OCI-LY1 (cell line): Measurements from ENCODE around the gene TRIM7.

Experiments
- H2AFZ ChIP-seq: fragments of 200-600 bp; sonication (generic), shearing (Covaris generic); 2 replicates; pipeline ENCODE4 v1.6.0; 2014; ENCODE audit warnings: antibody characterized with exemption, mild to moderate bottlenecking, low read length
- H3F3A ChIP-seq: fragments of 200-600 bp; sonication (generic), shearing (Covaris generic); 2 replicates; pipeline ENCODE4 v1.6.0; 2014; ENCODE audit warnings: mild to moderate bottlenecking, antibody characterized with exemption, low read length, moderate library complexity; ENCODE audit not compliant: insufficient read depth
- H3K27ac ChIP-seq: fragments of 200-600 bp; sonication (generic); 2 replicates; pipeline ENCODE4 v1.5.1; 2014; ENCODE audit warnings: low read length, mixed run types, mild to moderate bottlenecking, low read depth; ENCODE audit not compliant: poor library complexity, severe bottlenecking
- H3K27me3 ChIP-seq: fragments of 200-600 bp; sonication (generic); 2 replicates; pipeline ENCODE4 v1.6.0; 2014; ENCODE audit warnings: antibody characterized with exemption, mild to moderate bottlenecking, low read length, moderate library complexity; ENCODE audit not compliant: insufficient read depth
- H3K36me3 ChIP-seq: fragments of 200-600 bp; sonication (generic); 2 replicates; pipeline ENCODE4 v1.6.1; 2014; ENCODE audit warnings: mild to moderate bottlenecking, antibody characterized with exemption, low read length, moderate library complexity, mixed read lengths; ENCODE audit not compliant: insufficient read depth
- H3K4me1 ChIP-seq: fragments of 200-600 bp; sonication (generic); 2 replicates; pipeline ENCODE4 v1.5.1; 2014; ENCODE audit warnings: mild to moderate bottlenecking, low read length, moderate library complexity; ENCODE audit not compliant: insufficient read depth, severe bottlenecking
- H3K4me2 ChIP-seq: fragments of 200-600 bp; sonication (generic), shearing (Covaris generic); 2 replicates; pipeline ENCODE4 v1.6.1; 2014; ENCODE audit warnings: low read length
- H3K4me3 ChIP-seq: fragments of 200-600 bp; sonication (generic); 2 replicates; pipeline ENCODE4 v1.5.1; 2014; ENCODE audit warnings: low read length, low read depth, mild to moderate bottlenecking, mixed read lengths; ENCODE audit not compliant: poor library complexity, severe bottlenecking
- H3K79me2 ChIP-seq: fragments of 200-600 bp; shearing (Covaris generic); 2 replicates; pipeline ENCODE4 v1.6.1; 2016; ENCODE audit warnings: mixed run types, low read length, mixed read lengths; ENCODE audit not compliant: insufficient read depth
- H3K9ac ChIP-seq: fragments of 200-600 bp; sonication (generic), shearing (Covaris generic); 2 replicates; pipeline ENCODE4 v1.6.1; 2014; ENCODE audit warnings: mild to moderate bottlenecking, low read length, mixed read lengths
- H3K9me2 ChIP-seq: fragments of 200-600 bp; sonication (generic), shearing (Covaris generic); 2 replicates; pipeline ENCODE4 v1.6.1; 2014; ENCODE audit warnings: low read depth, mild to moderate bottlenecking, low read length, mixed read lengths
- H3K9me3 ChIP-seq: fragments of 200-600 bp; shearing (Covaris generic); 2 replicates; pipeline ENCODE4 v1.6.1; 2014; ENCODE audit warnings: low read length, mixed read lengths
- H4K20me1 ChIP-seq: fragments of 200-600 bp; sonication (generic), shearing (Covaris generic); 2 replicates; pipeline ENCODE4 v1.6.0; 2016; ENCODE audit warnings: mild to moderate bottlenecking, low read length; ENCODE audit not compliant: insufficient read depth
- CTCF ChIP-seq: fragments of 200-600 bp; sonication (generic), shearing (Covaris generic); IDR thresholded peaks from 2 replicates; pipeline ENCODE4 v1.5.1; 2017; ENCODE audit warnings: mild to moderate bottlenecking, antibody characterized with exemption, low read length, moderate library complexity, mixed read lengths
- EZH2 ChIP-seq: fragments of 200-600 bp; sonication (generic), shearing (Covaris generic); IDR thresholded peaks from 2 replicates; pipeline ENCODE4 v1.8.0; 2017; ENCODE audit warnings: borderline replicate concordance, mixed run types, mild to moderate bottlenecking, antibody characterized with exemption, low read length, moderate library complexity, mixed read lengths

Gene TRIM7

GRCh38 chr5:181200816-181201215, 4.2 kb downstream of the TRIM7 start:
- Histone ChIP-seq H3K4me1 (peaks cover 21% of the 10 kb centered on the region), H3K27me3 (peaks cover 14% of the 10 kb centered on the region), H3K4me3 (no peak overlapping the region), H4K20me1 (no peaks in the 10 kb centered on the region), H3K9me2 (no peaks in the 10 kb centered on the region), H3K27ac (no peak overlapping the region), H3K9me3 (no peaks in the 10 kb centered on the region), H3F3A (no peaks in the 10 kb centered on the region), H3K4me2 (no peak overlapping the region), H3K9ac (no peak overlapping the region), H2AFZ (no peak overlapping the region), H3K36me3 (no peaks in the 10 kb centered on the region), H3K79me2 (no peaks in the 10 kb centered on the region)
- TF ChIP-seq EZH2 = no peak
- TF ChIP-seq CTCF = no peak

DNA sequence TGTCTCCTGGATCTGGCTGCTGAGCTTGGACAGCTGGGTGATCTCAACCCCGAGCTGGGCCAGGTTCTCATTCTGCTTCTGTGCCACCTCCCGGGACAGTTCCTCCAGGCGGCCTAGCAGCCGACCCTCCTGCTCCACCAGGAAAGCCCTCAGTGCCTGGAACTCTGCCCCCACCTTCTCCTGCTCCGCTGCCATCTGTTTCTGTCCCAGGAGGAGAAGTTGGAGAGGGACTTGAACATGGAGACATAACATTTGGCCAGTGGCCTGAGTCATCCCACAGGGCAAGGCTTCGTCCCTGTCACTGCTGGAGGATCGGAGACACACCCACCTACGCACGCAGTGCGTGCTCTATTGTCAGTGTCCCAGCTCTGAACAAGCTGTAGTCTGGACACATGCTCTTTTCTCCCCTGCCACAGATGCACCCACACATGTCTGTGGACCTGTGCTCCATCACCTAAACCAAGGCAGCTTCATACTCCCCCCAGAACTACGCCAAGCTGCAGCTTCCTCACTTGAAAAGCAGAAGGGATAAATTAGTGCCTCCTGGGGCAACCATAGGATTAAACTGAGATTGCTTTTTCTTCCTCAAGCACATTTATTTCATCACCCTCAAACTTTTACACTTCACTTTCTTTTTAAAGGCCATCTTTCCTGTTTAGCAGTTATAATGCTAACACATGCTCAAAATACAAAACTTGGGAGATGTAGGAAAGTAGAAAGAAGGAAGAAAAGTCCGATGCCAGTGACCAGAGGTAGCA, 4.9 kb downstream of the TRIM7 start:
- Histone ChIP-seq H4K20me1 (no peaks in the 10 kb centered on the region), H3K4me3 (no peak overlapping the region), H3K27me3 (peaks cover 14% of the 10 kb centered on the region), H2AFZ (no peak overlapping the region), H3K9me3 (no peaks in the 10 kb centered on the region), H3K4me1 (peaks cover 14% of the 10 kb centered on the region), H3K9me2 (no peaks in the 10 kb centered on the region), H3K27ac (no peak overlapping the region), H3K79me2 (no peaks in the 10 kb centered on the region), H3K4me2 (no peak overlapping the region), H3F3A (no peaks in the 10 kb centered on the region), H3K36me3 (no peaks in the 10 kb centered on the region), H3K9ac (no peak overlapping the region)
- TF ChIP-seq CTCF = no peak
- TF ChIP-seq EZH2 = no peak

DNA sequence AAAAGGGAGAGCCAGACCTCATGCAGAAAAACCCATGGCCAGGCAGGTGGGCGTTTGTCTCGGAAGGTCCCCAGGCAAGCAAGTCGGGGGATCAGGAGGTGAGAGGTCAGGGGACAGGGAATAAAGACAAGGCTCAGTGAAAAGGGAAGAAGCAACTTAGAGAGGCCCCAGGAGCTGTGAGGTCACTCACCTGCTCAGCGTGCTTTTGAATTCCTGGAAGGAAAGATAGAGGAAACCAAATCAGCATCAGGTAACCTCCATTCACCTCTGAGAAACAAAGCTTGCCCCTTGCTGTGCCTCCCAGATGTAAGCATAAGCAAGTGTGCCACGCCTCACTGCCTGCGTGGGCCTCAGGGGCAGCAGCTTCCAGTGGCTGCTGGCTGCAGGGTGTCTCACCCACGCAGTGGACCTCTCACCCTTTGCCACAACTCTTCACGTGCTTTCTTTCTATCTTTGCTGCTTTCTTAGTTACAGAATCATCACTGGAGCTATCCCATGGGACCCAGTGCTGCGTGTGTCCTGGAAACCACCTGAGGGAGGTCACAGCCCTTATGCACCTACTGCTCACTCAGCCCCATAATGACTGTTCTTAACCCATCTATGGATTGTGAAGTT, 6.0 kb downstream of the TRIM7 start:
- Histone ChIP-seq H3F3A (no peaks in the 10 kb centered on the region), H4K20me1 (no peaks in the 10 kb centered on the region), H3K9ac (no peak overlapping the region), H3K4me2 (no peak overlapping the region), H3K4me3 (no peak overlapping the region), H2AFZ (no peak overlapping the region), H3K9me3 (no peaks in the 10 kb centered on the region), H3K4me1 (peaks cover 4% of the 10 kb centered on the region), H3K9me2 (no peaks in the 10 kb centered on the region), H3K36me3 (no peaks in the 10 kb centered on the region), H3K27ac (no peak overlapping the region), H3K79me2 (no peaks in the 10 kb centered on the region), H3K27me3 (peaks cover 14% of the 10 kb centered on the region)
- TF ChIP-seq CTCF (no peak), EZH2 (no peak)
